Keratinocyte (primary cell): ENCODE data around the gene SSTR3.

Experiments used
- EZH2 ChIP-seq: IDR thresholded peaks from one replicate; pipeline ENCODE4 v1.6.1; 2012; ENCODE audit warnings: inconsistent platforms, mild to moderate bottlenecking, low read length, moderate library complexity
- TF ChIP-seq, protein P1 (sequence below), 3 experiments: IDR thresholded peaks in 1 of 3; conservative IDR thresholded peaks in 1 of 3; optimal IDR thresholded peaks in 1 of 3; 2 replicates in 2 of 3; 3 replicates in 1 of 3; pipeline versions ENCODE3 to v1.5.1; 2011; ENCODE audit warnings: low read length in 3 of 3, mild to moderate bottlenecking in 3 of 3, moderate library complexity in 2 of 3, control low read depth in 1 of 3, inconsistent platforms in 1 of 3; ENCODE audit not compliant: insufficient read depth in 2 of 3; ENCODE audit errors: extremely low read depth in 1 of 3

DNA sequence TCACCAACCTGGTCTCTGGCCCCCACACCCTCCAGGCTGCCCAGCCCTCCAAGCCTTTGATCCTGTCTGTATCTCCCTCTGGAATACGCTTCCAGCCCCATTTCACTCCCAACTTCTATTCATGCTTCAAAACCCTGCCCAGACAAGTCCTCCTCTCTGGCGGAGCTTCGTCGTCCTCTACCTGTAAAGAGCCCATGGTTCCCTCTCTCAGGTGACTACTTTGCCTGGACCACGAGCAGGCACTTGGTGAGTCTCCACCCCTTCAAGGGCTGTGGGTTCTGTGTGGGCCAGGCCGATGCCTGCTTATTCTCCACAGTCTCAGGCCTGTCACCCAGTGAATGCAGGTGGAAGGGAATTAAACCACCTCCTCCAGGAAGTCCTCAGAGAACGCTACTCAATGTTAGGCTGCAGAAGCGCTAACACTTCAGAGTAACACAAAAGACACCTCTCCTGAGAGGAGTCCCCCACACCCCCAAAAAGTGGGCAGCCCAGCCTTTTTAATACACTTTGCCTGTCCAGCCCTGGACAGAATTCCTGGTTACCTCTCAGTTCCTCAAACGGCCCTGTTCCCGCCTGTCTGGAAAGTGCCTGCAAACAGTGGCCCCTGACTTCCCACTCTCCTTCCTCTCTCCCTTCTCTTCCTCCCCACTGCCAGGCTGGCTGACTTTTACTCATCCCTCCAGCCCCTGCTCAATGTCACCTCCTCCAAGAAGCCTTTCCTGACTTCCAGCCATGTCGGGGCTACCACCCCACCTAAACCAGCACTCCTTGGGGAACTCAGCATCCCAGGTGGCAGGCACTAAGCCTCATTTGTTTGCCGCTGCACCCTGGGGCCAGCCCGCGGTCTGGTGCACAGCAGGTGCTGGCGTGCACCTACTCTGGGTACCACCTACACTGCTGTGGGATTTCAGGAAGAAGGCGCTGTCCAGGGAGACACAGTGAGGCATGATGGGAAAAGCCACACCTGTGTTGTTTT, 22.7 kb upstream of the SSTR3 start:
- TF ChIP-seq, protein P1, sequence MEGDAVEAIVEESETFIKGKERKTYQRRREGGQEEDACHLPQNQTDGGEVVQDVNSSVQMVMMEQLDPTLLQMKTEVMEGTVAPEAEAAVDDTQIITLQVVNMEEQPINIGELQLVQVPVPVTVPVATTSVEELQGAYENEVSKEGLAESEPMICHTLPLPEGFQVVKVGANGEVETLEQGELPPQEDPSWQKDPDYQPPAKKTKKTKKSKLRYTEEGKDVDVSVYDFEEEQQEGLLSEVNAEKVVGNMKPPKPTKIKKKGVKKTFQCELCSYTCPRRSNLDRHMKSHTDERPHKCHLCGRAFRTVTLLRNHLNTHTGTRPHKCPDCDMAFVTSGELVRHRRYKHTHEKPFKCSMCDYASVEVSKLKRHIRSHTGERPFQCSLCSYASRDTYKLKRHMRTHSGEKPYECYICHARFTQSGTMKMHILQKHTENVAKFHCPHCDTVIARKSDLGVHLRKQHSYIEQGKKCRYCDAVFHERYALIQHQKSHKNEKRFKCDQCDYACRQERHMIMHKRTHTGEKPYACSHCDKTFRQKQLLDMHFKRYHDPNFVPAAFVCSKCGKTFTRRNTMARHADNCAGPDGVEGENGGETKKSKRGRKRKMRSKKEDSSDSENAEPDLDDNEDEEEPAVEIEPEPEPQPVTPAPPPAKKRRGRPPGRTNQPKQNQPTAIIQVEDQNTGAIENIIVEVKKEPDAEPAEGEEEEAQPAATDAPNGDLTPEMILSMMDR (optimal IDR thresholded peaks at IDR 0.05 in 1 of 3, IDR thresholded peaks at IDR 0.05 in 1 of 3, conservative IDR thresholded peaks at IDR 0.05 in 1 of 3; ENCODE audit: extremely low read depth in 1 of 3, insufficient read depth in 2 of 3, low read length in 3 of 3), result no peak
- TF ChIP-seq EZH2, result no peak
